ENCODE data around the gene NKD1.
A peak's percentile ranks its signal among the peaks of the same experiment; 100 is the strongest.

NKD1 gene, protein sequence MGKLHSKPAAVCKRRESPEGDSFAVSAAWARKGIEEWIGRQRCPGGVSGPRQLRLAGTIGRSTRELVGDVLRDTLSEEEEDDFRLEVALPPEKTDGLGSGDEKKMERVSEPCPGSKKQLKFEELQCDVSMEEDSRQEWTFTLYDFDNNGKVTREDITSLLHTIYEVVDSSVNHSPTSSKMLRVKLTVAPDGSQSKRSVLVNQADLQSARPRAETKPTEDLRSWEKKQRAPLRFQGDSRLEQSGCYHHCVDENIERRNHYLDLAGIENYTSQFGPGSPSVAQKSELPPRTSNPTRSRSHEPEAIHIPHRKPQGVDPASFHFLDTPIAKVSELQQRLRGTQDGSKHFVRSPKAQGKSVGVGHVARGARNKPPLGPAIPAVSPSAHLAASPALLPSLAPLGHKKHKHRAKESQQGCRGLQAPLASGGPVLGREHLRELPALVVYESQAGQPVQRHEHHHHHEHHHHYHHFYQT

DNA sequence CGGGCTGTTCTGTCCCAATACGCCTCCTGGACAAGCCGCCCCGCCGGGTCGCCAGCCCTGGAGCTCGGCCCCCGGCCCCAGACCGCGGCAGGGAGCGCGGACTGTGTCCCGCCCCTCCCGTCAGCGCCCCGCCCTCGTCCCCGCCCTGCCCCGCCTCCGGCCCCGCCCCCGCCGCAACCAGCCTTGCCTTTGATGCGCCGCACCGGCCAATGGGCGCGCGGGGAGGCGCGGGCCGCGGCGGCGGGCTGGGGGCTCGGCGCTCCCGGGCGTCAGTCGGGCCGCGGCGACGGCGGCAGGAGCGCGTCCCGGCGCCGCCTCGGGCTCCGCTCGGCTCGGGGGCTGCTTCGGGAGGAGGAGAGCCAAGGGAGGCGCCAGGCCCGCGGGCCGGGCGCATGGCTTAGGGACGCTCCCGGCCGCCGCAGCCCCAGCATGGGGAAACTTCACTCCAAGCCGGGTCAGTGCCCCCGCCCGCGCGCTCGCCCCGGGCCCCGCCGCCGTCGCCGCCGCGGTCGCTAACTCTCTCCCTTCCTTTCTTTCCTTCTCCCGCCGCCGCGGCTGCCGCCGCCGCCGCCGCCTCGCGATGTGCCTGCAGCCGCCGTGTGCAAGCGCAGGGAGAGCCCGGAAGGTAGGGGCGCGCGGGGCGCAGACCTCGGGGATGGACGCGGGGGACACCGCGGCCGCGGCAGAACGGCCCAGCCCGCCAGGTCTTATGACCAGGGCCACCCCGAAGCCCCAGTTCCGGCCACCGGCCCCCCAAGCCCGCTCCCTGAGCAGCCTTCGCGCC, at the start of gene NKD1:
Gene NKD1, plus strand, starts transcription at position 272 of the 784 bp plus-strand sequence. Its CDS starts 158 bp downstream, at position 430.
- no peak for TF ChIP-seq ELF4 (IDR thresholded peaks at IDR 0.05)
- TF ChIP-seq HDGF (IDR thresholded peaks at IDR 0.05; ENCODE audit: borderline replicate concordance) = no peak
- no peak for TF ChIP-seq BHLHE40 (IDR thresholded peaks at IDR 0.05; ENCODE audit: borderline replicate concordance)
- no peak for TF ChIP-seq SUZ12 (IDR thresholded peaks at IDR 0.05)
- TF ChIP-seq ARNT (IDR thresholded peaks at IDR 0.05) = no peak
- TF ChIP-seq TARDBP (IDR thresholded peaks at IDR 0.05) = no peak
- no peak for TF ChIP-seq SP1 (IDR thresholded peaks at IDR 0.05)
- TF ChIP-seq FOXA1 (IDR thresholded peaks at IDR 0.05) = no peak
- no peak for TF ChIP-seq LEF1 (IDR thresholded peaks at IDR 0.05; ENCODE audit: borderline replicate concordance)
- TF ChIP-seq NFRKB (IDR thresholded peaks at IDR 0.05) = no peak
- TF ChIP-seq FOXM1 (IDR thresholded peaks at IDR 0.05; ENCODE audit: borderline replicate concordance) = no peak
- no peak for TF ChIP-seq ZNF384 (IDR thresholded peaks at IDR 0.05)
- TF ChIP-seq FOXK2 (IDR thresholded peaks at IDR 0.05) = no peak
- TF ChIP-seq, protein P1, sequence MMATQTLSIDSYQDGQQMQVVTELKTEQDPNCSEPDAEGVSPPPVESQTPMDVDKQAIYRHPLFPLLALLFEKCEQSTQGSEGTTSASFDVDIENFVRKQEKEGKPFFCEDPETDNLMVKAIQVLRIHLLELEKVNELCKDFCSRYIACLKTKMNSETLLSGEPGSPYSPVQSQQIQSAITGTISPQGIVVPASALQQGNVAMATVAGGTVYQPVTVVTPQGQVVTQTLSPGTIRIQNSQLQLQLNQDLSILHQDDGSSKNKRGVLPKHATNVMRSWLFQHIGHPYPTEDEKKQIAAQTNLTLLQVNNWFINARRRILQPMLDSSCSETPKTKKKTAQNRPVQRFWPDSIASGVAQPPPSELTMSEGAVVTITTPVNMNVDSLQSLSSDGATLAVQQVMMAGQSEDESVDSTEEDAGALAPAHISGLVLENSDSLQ (IDR thresholded peaks at IDR 0.05) = no peak
- TF ChIP-seq CTBP1 (IDR thresholded peaks at IDR 0.05; ENCODE audit: borderline replicate concordance) = no peak
- TF ChIP-seq L3MBTL2 (conservative IDR thresholded peaks at IDR 0.05) = no peak
- ChIA-PET CTCF (no interaction called here), POLR2A (no interaction called here)
- peak; percentile 93 for DNase-seq (ENCODE audit: extremely low spot score)

DNA sequence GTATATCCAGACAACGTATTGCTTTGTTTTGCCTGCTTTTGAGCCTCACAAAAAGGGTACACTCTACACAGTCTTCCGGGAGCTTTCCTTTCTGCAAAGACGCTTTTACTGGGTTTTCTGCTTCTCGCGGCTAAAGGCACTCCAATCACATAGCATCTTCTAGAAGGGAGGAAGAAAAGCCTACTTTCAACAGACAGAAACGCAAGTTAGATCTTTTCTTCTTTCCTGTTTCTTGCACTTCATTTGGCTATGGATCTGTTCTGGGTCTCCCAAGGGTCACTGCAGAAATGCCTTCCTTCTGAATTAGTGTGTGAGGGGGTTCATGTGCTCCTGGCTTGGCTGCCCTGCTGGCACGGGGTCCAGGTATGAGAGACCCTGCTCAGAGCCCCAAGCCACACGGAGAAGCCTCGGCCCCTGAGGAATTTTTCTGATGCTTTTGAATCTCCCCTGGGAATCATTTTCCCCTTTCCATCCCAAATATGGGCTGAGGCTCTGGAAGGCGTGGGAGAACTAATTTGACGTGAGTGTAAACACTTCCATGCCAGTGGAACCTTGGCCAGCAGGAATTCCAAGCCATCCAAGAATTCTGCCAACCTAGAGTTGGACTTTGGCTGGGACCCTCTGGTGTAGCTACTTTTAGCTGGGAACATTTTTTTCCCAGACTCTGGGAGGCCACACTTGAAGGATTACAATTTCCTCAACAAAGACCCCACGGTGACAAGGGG, 49.6 kb upstream of the NKD1 start:
- POLR2A ChIA-PET = no interaction called here
- CTCF ChIA-PET = no interaction called here
- no peak for DNase-seq (ENCODE audit: extremely low spot score)
- no peak for TF ChIP-seq SP1 (IDR thresholded peaks at IDR 0.05)
- no peak for TF ChIP-seq FOXA1 (IDR thresholded peaks at IDR 0.05)
- TF ChIP-seq HDGF (IDR thresholded peaks at IDR 0.05; ENCODE audit: borderline replicate concordance) = no peak
- TF ChIP-seq ARNT (IDR thresholded peaks at IDR 0.05) = no peak
- TF ChIP-seq ZNF384 (IDR thresholded peaks at IDR 0.05) = no peak
- no peak for TF ChIP-seq BHLHE40 (IDR thresholded peaks at IDR 0.05; ENCODE audit: borderline replicate concordance)
- TF ChIP-seq FOXK2 (IDR thresholded peaks at IDR 0.05) = no peak
- no peak for TF ChIP-seq FOXM1 (IDR thresholded peaks at IDR 0.05; ENCODE audit: borderline replicate concordance)
- TF ChIP-seq LEF1 (IDR thresholded peaks at IDR 0.05; ENCODE audit: borderline replicate concordance) = no peak
- TF ChIP-seq L3MBTL2 (conservative IDR thresholded peaks at IDR 0.05) = no peak
- TF ChIP-seq CTBP1 (IDR thresholded peaks at IDR 0.05; ENCODE audit: borderline replicate concordance) = no peak
- TF ChIP-seq TARDBP (IDR thresholded peaks at IDR 0.05) = no peak
- no peak for TF ChIP-seq ELF4 (IDR thresholded peaks at IDR 0.05)
- TF ChIP-seq NFRKB (IDR thresholded peaks at IDR 0.05) = no peak
- TF ChIP-seq, protein P1 (IDR thresholded peaks at IDR 0.05) = no peak
- no peak for TF ChIP-seq SUZ12 (IDR thresholded peaks at IDR 0.05)

DNA sequence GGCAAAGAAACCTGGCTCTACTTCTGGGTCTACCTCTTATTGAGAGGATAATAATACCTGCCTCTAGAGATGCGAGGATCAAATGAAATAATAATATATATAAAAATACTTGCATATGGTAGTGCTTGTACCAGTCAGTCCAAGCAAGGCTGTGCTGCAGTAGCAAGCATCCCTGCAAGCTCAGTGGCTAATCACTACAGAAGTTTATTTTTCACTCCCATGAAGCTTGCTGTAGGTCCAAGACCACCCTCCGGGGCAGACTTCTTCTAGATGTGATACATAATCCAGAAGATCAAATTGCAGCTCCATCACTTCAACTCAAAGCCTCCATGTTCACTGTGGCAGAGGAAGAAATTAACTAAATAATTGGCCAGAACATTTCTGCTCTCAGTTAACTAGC, 48.9 kb upstream of the NKD1 start:
- no peak for TF ChIP-seq FOXM1 (IDR thresholded peaks at IDR 0.05; ENCODE audit: borderline replicate concordance)
- DNase-seq (ENCODE audit: extremely low spot score) = no peak
- CTCF ChIA-PET = no interaction called here
- POLR2A ChIA-PET = no interaction called here

DNA sequence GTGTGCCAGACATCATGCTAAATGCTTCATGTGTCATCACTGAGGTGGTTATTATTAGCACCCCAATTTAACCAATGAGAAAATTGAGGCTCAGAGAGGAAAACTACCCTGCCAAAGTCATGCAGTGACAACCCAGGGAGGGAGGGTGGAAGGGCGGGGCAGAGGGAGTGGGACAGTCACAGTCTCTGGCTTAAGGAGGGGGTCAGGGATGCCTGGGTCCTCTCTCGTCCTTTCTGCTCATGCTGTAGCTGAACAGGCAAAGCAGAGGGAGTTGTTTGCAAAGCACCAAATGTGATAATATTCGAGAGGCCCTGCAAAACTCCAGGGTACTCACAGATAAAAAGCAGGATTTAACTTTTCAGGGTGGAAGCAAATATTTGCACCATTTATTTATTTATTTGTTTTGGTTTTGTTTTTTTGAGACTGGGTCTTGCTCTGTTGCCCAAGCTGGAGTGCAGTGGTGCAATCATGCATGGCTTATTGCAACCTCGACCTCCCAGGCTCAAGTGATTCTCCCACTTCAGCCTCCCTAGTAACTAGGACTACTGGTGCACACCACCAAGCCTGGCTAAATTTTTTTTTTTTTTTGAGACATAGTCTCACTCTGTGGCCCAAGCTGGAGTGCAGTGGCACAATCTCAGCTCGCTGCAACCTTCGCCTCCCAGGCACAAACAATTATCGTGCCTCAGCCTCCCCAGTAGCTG, 47.9 kb upstream of the NKD1 start:
- TF ChIP-seq LEF1 (IDR thresholded peaks at IDR 0.05; ENCODE audit: borderline replicate concordance) (no peak), HDGF (IDR thresholded peaks at IDR 0.05; ENCODE audit: borderline replicate concordance) (no peak)
- ChIA-PET CTCF (no interaction called here), POLR2A (no interaction called here)
- no peak for DNase-seq (ENCODE audit: extremely low spot score)

DNA sequence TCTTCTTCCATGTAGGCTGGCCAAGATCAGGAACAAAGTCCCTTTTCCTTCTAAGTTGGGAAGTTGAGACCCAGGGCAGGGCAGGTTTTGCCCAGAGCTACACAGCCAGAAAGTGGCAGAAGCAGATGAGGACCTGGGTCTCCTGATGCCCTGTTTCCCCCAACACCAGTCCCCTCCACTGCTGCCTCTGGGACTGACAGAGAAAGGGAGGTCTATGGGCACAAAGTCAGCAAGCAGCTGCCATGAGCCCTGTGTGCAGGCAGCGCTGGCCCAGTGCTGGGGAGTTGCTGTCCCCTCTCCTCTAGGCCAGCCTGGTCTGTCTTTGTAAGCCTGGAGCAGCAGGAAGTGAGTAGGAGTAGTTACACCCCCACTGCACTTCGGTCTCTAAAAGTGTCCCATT, 46.9 kb upstream of the NKD1 start:
- no peak for DNase-seq (ENCODE audit: extremely low spot score)
- POLR2A ChIA-PET = no interaction called here
- CTCF ChIA-PET = no interaction called here
- no peak for TF ChIP-seq L3MBTL2 (conservative IDR thresholded peaks at IDR 0.05)
- TF ChIP-seq ZNF384 (IDR thresholded peaks at IDR 0.05) = no peak
- TF ChIP-seq ARNT (IDR thresholded peaks at IDR 0.05) = no peak
- TF ChIP-seq, protein P1 (IDR thresholded peaks at IDR 0.05) = no peak
- TF ChIP-seq FOXA1 (IDR thresholded peaks at IDR 0.05) = no peak
- no peak for TF ChIP-seq LEF1 (IDR thresholded peaks at IDR 0.05; ENCODE audit: borderline replicate concordance)
- no peak for TF ChIP-seq FOXK2 (IDR thresholded peaks at IDR 0.05)
- TF ChIP-seq FOXM1 (IDR thresholded peaks at IDR 0.05; ENCODE audit: borderline replicate concordance) = no peak
- TF ChIP-seq TARDBP (IDR thresholded peaks at IDR 0.05) = no peak
- TF ChIP-seq BHLHE40 (IDR thresholded peaks at IDR 0.05; ENCODE audit: borderline replicate concordance) = no peak
- TF ChIP-seq HDGF (IDR thresholded peaks at IDR 0.05; ENCODE audit: borderline replicate concordance) = no peak
- no peak for TF ChIP-seq CTBP1 (IDR thresholded peaks at IDR 0.05; ENCODE audit: borderline replicate concordance)
